Vagina (tissue), 2 donors: ENCODE results near the gene AKR7A3. TPM values are rescaled to one million over a fixed set of nuclear protein-coding genes. Genes with fewer than 3 reads are reported as not detected.
"Not testable (repeated sequence)": the region's sequence is repeated elsewhere in the genome, so short reads cannot be mapped to it uniquely, and the experiment has no call there.

Experiments used
- DNase-seq, 2 donors: peaks; one replicate each; pipeline ENCODE4 v3.0.0-alpha.2; 2017; ENCODE audit errors: extremely low spot score in 2 of 2
- H3K27ac ChIP-seq: fragments of 200-600 bp; sonication (generic); one replicate; pipeline ENCODE4 v1.5.1; 2019
- H3K27me3 ChIP-seq: fragments of 200-600 bp; sonication (generic); one replicate; pipeline ENCODE4 v1.5.1; 2019
- H3K36me3 ChIP-seq, 2 donors: fragments of 200-600 bp; sonication (generic); one replicate each; pipeline ENCODE4 v1.5.1; 2017 to 2019
- H3K4me1 ChIP-seq: fragments of 200-600 bp; sonication (generic); one replicate; pipeline ENCODE4 v1.5.1; 2019
- H3K4me3 ChIP-seq, 2 donors: fragments of 200-600 bp; sonication (generic); 1 replicate in 1 of 2; 2 replicates in 1 of 2; pipeline ENCODE4 v1.5.1; 2016 to 2019
- H3K9me3 ChIP-seq: fragments of 200-600 bp; sonication (generic); one replicate; pipeline ENCODE4 v1.5.1; 2019
- CTCF ChIP-seq, 3 experiments: fragments of 450-650 bp in 2 of 3; fragments of 200-600 bp in 1 of 3; sonication (generic) in 1 of 3; IDR thresholded peaks; one replicate each; pipeline ENCODE4 v1.5.1; 2017 to 2019; ENCODE audit warnings: antibody characterized with exemption in 3 of 3, mild to moderate bottlenecking in 2 of 3, moderate library complexity in 2 of 3
- POLR2A ChIP-seq, 2 donors: fragments of 450-650 bp; IDR thresholded peaks; one replicate each; pipeline ENCODE4 v1.6.1; 2017; ENCODE audit warnings: antibody characterized with exemption in 2 of 2, mild to moderate bottlenecking in 2 of 2, moderate library complexity in 2 of 2
- POLR2AphosphoS5 ChIP-seq, 2 donors: sonication (generic); formaldehyde crosslinking; IDR thresholded peaks; one replicate each; pipeline ENCODE4 v1.9.0; 2017; ENCODE audit warnings: antibody characterized with exemption in 2 of 2, mild to moderate bottlenecking in 2 of 2, low read depth in 1 of 2; ENCODE audit not compliant: insufficient read depth in 1 of 2
- intact Hi-C: fragments of 100-400 bp; cut with DNase I; formaldehyde crosslinking; loops from one replicate; pipeline ENCODE4 v1.15.1; 2023
- total RNA-seq: library from RNA; depleted of rRNA; stranded (reverse); fragments of >200 nt; gene quantifications from one replicate; pipeline ENCODE4 v1.2.3, GENCODE V29; 2016

The AKR7A3 gene
- total RNA-seq, 1 donor from 2014 or later, result 4.2 TPM

- H3K27ac ChIP-seq, result no peak overlapping the region
- DNase-seq, result no peak
- peaks cover 21% of the 10 kb centered on the region for H3K4me1 ChIP-seq
- no peak for TF ChIP-seq CTCF (IDR thresholded peaks at IDR 0.05)
- no peak for TF ChIP-seq POLR2AphosphoS5 (IDR thresholded peaks at IDR 0.05; ENCODE audit: insufficient read depth in 1 of 2, low read depth in 1 of 2)
- no peak for TF ChIP-seq POLR2A (IDR thresholded peaks at IDR 0.05)
- intact Hi-C loops, result no loop called here
- no peak overlapping the region for H3K4me3 ChIP-seq
- peaks cover 0 to 62% of the 10 kb centered on the region in 2 donors for H3K36me3 ChIP-seq
- H3K27me3 ChIP-seq, result no peaks in the 10 kb centered on the region
- no peaks in the 10 kb centered on the region for H3K9me3 ChIP-seq
These were observed 17.3 kb upstream of the AKR7A3 start for GRCh38 chr1:19305880-19306279.

GRCh38 chr1:19304081-19304480, 15.5 kb upstream of the AKR7A3 start:
- intact Hi-C loops, result not testable (repeated sequence)
- H3K36me3 ChIP-seq, result peaks cover 0 to 70% of the 10 kb centered on the region in 2 donors

GRCh38 chr1:19300211-19300610, 11.6 kb upstream of the AKR7A3 start:
- no peak for DNase-seq

More at GRCh38 chr1:19304081-19304480, 15.5 kb upstream of the AKR7A3 start:
- not testable (repeated sequence) for H3K4me1 ChIP-seq, H3K9me3 ChIP-seq, H3K27me3 ChIP-seq, H3K27ac ChIP-seq, H3K4me3 ChIP-seq, DNase-seq

GRCh38 chr1:19294638-19295037, 6.1 kb upstream of the AKR7A3 start:
- Histone ChIP-seq H3K27ac (no peak overlapping the region), H3K27me3 (no peaks in the 10 kb centered on the region), H3K9me3 (peaks cover 4% of the 10 kb centered on the region), H3K4me1 (no peaks in the 10 kb centered on the region), H3K4me3 (no peak overlapping the region), H3K36me3 (no peaks in the 10 kb centered on the region)
- TF ChIP-seq CTCF (IDR thresholded peaks at IDR 0.05) (no peak), POLR2A (IDR thresholded peaks at IDR 0.05) (no peak), POLR2AphosphoS5 (IDR thresholded peaks at IDR 0.05; ENCODE audit: insufficient read depth in 1 of 2, low read depth in 1 of 2) (no peak)
- intact Hi-C loops, result no loop called here
- no peak for DNase-seq

More at GRCh38 chr1:19300211-19300610, 11.6 kb upstream of the AKR7A3 start:
- H3K4me1 ChIP-seq, result no peaks in the 10 kb centered on the region
- peaks cover 0 to 34% of the 10 kb centered on the region in 2 donors for H3K36me3 ChIP-seq
- no peak overlapping the region for H3K27ac ChIP-seq
- H3K27me3 ChIP-seq, result no peaks in the 10 kb centered on the region
- H3K9me3 ChIP-seq, result no peaks in the 10 kb centered on the region
- intact Hi-C loops, result no loop called here
- H3K4me3 ChIP-seq, result no peak overlapping the region
- TF ChIP-seq POLR2AphosphoS5 (IDR thresholded peaks at IDR 0.05; ENCODE audit: insufficient read depth in 1 of 2, low read depth in 1 of 2) (no peak), CTCF (IDR thresholded peaks at IDR 0.05) (no peak), POLR2A (IDR thresholded peaks at IDR 0.05) (no peak)

GRCh38 chr1:19289244-19289643, 674 bp upstream of the AKR7A3 start:
- no peak for DNase-seq
- intact Hi-C loops, result no loop called here
- Histone ChIP-seq H3K36me3 (no peaks in the 10 kb centered on the region), H3K4me3 (peak overlapping the region; percentile 39 to 42), H3K4me1 (peaks cover 5% of the 10 kb centered on the region), H3K27me3 (no peaks in the 10 kb centered on the region), H3K27ac (no peak overlapping the region), H3K9me3 (no peaks in the 10 kb centered on the region)
- TF ChIP-seq CTCF (IDR thresholded peaks at IDR 0.05) (no peak), POLR2A (IDR thresholded peaks at IDR 0.05) (no peak), POLR2AphosphoS5 (IDR thresholded peaks at IDR 0.05; ENCODE audit: insufficient read depth in 1 of 2, low read depth in 1 of 2) (no peak)
